Activated naive CD8-positive, alpha-beta T cell treated with anti-CD3 and anti-CD28 coated beads, Interleukin-2, amount 50 U/mL, for 16 hours (primary cell): ENCODE results near the gene COL5A1.

Experiments
- DNase-seq: peaks from one replicate; pipeline ENCODE4 v3.0.0-alpha.2; 2020; ENCODE audit warnings: low read depth, low spot score

Gene COL5A1

GRCh38 chr9:134725605-134725940 lies 84.0 kb downstream of the COL5A1 start:
- no peak for DNase-seq

- no peak for DNase-seq
Observed at GRCh38 chr9:134726026-134726721, 84.6 kb downstream of the COL5A1 start.

GRCh38 chr9:134726722-134727034 lies 85.1 kb downstream of the COL5A1 start:
- no peak for DNase-seq

GRCh38 chr9:134728021-134728795 lies 86.6 kb downstream of the COL5A1 start:
- no peak for DNase-seq

- DNase-seq: no peak
Observed at GRCh38 chr9:134728801-134729495, 87.3 kb downstream of the COL5A1 start.

- no peak for DNase-seq
Observed at GRCh38 chr9:134730011-134730760, 88.6 kb downstream of the COL5A1 start.

GRCh38 chr9:134730761-134731496 lies 89.3 kb downstream of the COL5A1 start:
- DNase-seq: no peak

GRCh38 chr9:134731497-134732391 lies 90.1 kb downstream of the COL5A1 start:
- DNase-seq: no peak

- DNase-seq: no peak
Observed at GRCh38 chr9:134732392-134733110, 90.9 kb downstream of the COL5A1 start.

- no peak for DNase-seq
Observed at GRCh38 chr9:134733480-134734232, 92.1 kb downstream of the COL5A1 start.

GRCh38 chr9:134734270-134734669 lies 92.7 kb downstream of the COL5A1 start:
- DNase-seq: no peak

GRCh38 chr9:134735441-134736175 lies 94.0 kb downstream of the COL5A1 start:
- no peak for DNase-seq

GRCh38 chr9:134736791-134737497 lies 95.3 kb downstream of the COL5A1 start:
- no peak for DNase-seq

- DNase-seq: no peak
Observed at GRCh38 chr9:134737842-134738580, 96.4 kb downstream of the COL5A1 start.

- no peak for DNase-seq
Observed at GRCh38 chr9:134738869-134739659, 97.5 kb downstream of the COL5A1 start.

GRCh38 chr9:134739660-134739968 lies 98.0 kb downstream of the COL5A1 start:
- no peak for DNase-seq
